ENCODE results near the gene TTC31. TPM values are rescaled to one million over a fixed set of nuclear protein-coding genes. Genes with fewer than 3 reads are reported as not detected.

Gene TTC31
- total RNA-seq, 1 experiment from 2014 or later = 38.3 TPM

DNA sequence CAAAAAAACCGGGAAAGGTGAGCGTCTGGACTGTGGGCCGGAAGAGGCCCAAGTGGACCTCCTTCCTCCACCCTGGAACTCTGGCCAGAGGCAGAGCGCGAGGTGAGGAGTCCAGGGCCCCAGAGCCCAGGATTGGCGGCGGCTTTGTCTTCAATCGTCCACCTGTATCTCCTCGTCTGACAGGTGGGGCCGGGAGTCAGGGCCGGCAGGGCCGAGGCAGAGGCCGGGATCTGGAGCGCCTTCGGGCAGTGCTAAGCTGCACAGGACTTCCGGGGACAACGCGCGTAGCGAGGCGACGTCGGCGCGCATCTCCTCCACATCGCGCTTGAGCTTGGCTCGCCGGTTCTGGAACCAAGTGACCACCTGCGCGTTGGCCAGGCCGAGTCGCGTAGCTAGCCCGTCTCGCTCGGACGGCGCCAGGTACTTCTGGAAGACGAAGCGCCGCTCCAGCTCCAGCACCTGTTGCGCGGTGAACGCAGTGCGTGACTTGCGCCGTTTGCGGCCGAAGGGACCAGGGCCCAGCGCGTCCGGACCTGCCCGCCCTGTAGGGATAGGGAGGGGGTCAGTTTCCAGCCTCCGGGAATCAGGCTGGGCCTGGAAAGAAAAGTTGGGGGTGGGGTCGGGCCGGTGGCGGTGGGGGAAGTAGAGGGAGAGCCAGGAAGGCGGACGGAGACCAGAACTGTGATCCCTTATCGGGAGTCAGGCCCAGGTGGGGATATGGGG is 15.1 kb downstream of the TTC31 start (continued):
- TF ChIP-seq OVOL2 (CRISPR knock-in tag; IDR thresholded peaks at IDR 0.05; ENCODE audit: borderline replicate concordance) = no peak
- TF ChIP-seq, protein P1, sequence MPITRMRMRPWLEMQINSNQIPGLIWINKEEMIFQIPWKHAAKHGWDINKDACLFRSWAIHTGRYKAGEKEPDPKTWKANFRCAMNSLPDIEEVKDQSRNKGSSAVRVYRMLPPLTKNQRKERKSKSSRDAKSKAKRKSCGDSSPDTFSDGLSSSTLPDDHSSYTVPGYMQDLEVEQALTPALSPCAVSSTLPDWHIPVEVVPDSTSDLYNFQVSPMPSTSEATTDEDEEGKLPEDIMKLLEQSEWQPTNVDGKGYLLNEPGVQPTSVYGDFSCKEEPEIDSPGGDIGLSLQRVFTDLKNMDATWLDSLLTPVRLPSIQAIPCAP (CRISPR knock-in tag; IDR thresholded peaks at IDR 0.05) = 0 out of 2 replicates have a peak, but pooled peaks have one; percentile 56
- TF ChIP-seq KAT7 (CRISPR knock-in tag; IDR thresholded peaks at IDR 0.05; ENCODE audit: borderline replicate concordance) = no peak
- TF ChIP-seq, protein P2, sequence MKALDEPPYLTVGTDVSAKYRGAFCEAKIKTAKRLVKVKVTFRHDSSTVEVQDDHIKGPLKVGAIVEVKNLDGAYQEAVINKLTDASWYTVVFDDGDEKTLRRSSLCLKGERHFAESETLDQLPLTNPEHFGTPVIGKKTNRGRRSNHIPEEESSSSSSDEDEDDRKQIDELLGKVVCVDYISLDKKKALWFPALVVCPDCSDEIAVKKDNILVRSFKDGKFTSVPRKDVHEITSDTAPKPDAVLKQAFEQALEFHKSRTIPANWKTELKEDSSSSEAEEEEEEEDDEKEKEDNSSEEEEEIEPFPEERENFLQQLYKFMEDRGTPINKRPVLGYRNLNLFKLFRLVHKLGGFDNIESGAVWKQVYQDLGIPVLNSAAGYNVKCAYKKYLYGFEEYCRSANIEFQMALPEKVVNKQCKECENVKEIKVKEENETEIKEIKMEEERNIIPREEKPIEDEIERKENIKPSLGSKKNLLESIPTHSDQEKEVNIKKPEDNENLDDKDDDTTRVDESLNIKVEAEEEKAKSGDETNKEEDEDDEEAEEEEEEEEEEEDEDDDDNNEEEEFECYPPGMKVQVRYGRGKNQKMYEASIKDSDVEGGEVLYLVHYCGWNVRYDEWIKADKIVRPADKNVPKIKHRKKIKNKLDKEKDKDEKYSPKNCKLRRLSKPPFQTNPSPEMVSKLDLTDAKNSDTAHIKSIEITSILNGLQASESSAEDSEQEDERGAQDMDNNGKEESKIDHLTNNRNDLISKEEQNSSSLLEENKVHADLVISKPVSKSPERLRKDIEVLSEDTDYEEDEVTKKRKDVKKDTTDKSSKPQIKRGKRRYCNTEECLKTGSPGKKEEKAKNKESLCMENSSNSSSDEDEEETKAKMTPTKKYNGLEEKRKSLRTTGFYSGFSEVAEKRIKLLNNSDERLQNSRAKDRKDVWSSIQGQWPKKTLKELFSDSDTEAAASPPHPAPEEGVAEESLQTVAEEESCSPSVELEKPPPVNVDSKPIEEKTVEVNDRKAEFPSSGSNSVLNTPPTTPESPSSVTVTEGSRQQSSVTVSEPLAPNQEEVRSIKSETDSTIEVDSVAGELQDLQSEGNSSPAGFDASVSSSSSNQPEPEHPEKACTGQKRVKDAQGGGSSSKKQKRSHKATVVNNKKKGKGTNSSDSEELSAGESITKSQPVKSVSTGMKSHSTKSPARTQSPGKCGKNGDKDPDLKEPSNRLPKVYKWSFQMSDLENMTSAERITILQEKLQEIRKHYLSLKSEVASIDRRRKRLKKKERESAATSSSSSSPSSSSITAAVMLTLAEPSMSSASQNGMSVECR (CRISPR knock-in tag; IDR thresholded peaks at IDR 0.05; ENCODE audit: borderline replicate concordance) = peak; percentile 66; the same call in 1 of the 2 replicates
- peak; percentile 43; the same call in 1 of the 2 replicates for TF ChIP-seq SMAD3 (CRISPR knock-in tag; IDR thresholded peaks at IDR 0.05; ENCODE audit: borderline replicate concordance)
- TF ChIP-seq MYBL2 (CRISPR knock-in tag; IDR thresholded peaks at IDR 0.05) = peak; percentile 64; the same call in 1 of the 2 replicates
- no peak for TF ChIP-seq HMGA2 (CRISPR knock-in tag; IDR thresholded peaks at IDR 0.05)
- TF ChIP-seq, protein P3, sequence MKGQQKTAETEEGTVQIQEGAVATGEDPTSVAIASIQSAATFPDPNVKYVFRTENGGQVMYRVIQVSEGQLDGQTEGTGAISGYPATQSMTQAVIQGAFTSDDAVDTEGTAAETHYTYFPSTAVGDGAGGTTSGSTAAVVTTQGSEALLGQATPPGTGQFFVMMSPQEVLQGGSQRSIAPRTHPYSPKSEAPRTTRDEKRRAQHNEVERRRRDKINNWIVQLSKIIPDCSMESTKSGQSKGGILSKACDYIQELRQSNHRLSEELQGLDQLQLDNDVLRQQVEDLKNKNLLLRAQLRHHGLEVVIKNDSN (CRISPR knock-in tag; IDR thresholded peaks at IDR 0.05) = peak; percentile 43; the same call in 1 of the 2 replicates
- TF ChIP-seq NR3C1 (CRISPR knock-in tag; conservative IDR thresholded peaks at IDR 0.05; ENCODE audit: low read depth) = no peak
- peak; percentile 78; the same call in 1 of the 2 replicates for TF ChIP-seq ZBTB21 (CRISPR knock-in tag; IDR thresholded peaks at IDR 0.05; ENCODE audit: borderline replicate concordance)
- TF ChIP-seq, protein P4, sequence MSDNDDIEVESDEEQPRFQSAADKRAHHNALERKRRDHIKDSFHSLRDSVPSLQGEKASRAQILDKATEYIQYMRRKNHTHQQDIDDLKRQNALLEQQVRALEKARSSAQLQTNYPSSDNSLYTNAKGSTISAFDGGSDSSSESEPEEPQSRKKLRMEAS (CRISPR knock-in tag; IDR thresholded peaks at IDR 0.05) = peak; percentile 90
- TF ChIP-seq RELA (CRISPR knock-in tag; IDR thresholded peaks at IDR 0.05; ENCODE audit: borderline replicate concordance) = no peak
- TF ChIP-seq FOXK1 (CRISPR knock-in tag; IDR thresholded peaks at IDR 0.05) = peak; percentile 55; the same call in 1 of the 2 replicates
- TF ChIP-seq, protein P5, sequence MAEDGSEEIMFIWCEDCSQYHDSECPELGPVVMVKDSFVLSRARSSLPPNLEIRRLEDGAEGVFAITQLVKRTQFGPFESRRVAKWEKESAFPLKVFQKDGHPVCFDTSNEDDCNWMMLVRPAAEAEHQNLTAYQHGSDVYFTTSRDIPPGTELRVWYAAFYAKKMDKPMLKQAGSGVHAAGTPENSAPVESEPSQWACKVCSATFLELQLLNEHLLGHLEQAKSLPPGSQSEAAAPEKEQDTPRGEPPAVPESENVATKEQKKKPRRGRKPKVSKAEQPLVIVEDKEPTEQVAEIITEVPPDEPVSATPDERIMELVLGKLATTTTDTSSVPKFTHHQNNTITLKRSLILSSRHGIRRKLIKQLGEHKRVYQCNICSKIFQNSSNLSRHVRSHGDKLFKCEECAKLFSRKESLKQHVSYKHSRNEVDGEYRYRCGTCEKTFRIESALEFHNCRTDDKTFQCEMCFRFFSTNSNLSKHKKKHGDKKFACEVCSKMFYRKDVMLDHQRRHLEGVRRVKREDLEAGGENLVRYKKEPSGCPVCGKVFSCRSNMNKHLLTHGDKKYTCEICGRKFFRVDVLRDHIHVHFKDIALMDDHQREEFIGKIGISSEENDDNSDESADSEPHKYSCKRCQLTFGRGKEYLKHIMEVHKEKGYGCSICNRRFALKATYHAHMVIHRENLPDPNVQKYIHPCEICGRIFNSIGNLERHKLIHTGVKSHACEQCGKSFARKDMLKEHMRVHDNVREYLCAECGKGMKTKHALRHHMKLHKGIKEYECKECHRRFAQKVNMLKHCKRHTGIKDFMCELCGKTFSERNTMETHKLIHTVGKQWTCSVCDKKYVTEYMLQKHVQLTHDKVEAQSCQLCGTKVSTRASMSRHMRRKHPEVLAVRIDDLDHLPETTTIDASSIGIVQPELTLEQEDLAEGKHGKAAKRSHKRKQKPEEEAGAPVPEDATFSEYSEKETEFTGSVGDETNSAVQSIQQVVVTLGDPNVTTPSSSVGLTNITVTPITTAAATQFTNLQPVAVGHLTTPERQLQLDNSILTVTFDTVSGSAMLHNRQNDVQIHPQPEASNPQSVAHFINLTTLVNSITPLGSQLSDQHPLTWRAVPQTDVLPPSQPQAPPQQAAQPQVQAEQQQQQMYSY (CRISPR knock-in tag; IDR thresholded peaks at IDR 0.05) = 0 out of 2 replicates have a peak, but pooled peaks have one; percentile 20
- TF ChIP-seq, protein P6, sequence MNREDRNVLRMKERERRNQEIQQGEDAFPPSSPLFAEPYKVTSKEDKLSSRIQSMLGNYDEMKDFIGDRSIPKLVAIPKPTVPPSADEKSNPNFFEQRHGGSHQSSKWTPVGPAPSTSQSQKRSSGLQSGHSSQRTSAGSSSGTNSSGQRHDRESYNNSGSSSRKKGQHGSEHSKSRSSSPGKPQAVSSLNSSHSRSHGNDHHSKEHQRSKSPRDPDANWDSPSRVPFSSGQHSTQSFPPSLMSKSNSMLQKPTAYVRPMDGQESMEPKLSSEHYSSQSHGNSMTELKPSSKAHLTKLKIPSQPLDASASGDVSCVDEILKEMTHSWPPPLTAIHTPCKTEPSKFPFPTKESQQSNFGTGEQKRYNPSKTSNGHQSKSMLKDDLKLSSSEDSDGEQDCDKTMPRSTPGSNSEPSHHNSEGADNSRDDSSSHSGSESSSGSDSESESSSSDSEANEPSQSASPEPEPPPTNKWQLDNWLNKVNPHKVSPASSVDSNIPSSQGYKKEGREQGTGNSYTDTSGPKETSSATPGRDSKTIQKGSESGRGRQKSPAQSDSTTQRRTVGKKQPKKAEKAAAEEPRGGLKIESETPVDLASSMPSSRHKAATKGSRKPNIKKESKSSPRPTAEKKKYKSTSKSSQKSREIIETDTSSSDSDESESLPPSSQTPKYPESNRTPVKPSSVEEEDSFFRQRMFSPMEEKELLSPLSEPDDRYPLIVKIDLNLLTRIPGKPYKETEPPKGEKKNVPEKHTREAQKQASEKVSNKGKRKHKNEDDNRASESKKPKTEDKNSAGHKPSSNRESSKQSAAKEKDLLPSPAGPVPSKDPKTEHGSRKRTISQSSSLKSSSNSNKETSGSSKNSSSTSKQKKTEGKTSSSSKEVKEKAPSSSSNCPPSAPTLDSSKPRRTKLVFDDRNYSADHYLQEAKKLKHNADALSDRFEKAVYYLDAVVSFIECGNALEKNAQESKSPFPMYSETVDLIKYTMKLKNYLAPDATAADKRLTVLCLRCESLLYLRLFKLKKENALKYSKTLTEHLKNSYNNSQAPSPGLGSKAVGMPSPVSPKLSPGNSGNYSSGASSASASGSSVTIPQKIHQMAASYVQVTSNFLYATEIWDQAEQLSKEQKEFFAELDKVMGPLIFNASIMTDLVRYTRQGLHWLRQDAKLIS (CRISPR knock-in tag; IDR thresholded peaks at IDR 0.05; ENCODE audit: borderline replicate concordance) = peak; percentile 86; the same call in 1 of the 2 replicates
- TF ChIP-seq, protein P7, sequence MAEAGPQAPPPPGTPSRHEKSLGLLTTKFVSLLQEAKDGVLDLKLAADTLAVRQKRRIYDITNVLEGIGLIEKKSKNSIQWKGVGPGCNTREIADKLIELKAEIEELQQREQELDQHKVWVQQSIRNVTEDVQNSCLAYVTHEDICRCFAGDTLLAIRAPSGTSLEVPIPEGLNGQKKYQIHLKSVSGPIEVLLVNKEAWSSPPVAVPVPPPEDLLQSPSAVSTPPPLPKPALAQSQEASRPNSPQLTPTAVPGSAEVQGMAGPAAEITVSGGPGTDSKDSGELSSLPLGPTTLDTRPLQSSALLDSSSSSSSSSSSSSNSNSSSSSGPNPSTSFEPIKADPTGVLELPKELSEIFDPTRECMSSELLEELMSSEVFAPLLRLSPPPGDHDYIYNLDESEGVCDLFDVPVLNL (CRISPR knock-in tag; IDR thresholded peaks at IDR 0.05; ENCODE audit: borderline replicate concordance, low read depth) = 0 out of 2 replicates have a peak, but pooled peaks have one; percentile 36
- peak; percentile 80; the same call in 1 of the 2 replicates for TF ChIP-seq NFE2L1 (CRISPR knock-in tag; IDR thresholded peaks at IDR 0.05)
